ENCODE data around the gene CD59. TPM values are rescaled to one million over a fixed set of nuclear protein-coding genes. Genes with fewer than 3 reads are reported as not detected.
"Not testable (repeated sequence)": the region's sequence is repeated elsewhere in the genome, so short reads cannot be mapped to it uniquely, and the experiment has no call there.

Gene CD59
- total RNA-seq, 1 donor from 2014 or later: 79.6 TPM

DNA sequence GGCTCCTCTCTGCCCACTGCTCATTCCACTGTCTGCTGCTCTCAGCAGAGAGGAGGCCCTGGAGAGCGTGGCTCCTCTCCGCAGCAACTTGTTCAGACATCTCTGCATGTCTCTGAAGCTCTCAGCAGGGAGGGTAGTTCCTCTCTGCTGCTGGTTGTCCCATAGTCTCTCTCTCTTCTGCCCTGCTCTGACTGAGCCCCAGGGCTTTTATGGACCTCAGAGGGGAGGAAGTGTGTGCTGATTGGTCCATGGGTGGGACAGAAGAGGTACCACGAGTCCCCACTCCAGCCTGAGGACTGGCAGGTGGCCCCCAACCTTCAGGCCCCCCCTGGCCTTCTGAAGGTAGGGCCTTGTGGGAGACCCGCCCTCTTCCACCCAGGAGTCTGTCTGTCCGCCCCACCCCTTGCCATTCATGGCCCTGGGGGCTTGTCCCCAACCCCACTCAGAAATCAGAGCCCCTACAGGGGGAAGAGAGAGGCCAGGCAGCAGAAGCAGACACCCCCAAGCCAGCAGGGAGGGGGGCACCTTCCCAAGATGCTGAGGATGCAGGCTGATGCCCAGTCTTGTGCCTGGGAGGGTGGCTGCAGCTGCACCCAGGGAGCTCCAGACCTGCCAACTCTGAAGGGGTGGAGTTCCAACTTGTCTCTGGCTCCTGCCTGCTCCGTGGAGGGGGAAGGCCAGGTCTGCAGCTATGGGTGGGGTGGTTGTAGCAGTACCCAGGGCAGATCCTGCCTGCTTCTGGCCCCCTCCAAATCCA is 70.7 kb downstream of the CD59 start:
- DNase-seq: no peak

DNA sequence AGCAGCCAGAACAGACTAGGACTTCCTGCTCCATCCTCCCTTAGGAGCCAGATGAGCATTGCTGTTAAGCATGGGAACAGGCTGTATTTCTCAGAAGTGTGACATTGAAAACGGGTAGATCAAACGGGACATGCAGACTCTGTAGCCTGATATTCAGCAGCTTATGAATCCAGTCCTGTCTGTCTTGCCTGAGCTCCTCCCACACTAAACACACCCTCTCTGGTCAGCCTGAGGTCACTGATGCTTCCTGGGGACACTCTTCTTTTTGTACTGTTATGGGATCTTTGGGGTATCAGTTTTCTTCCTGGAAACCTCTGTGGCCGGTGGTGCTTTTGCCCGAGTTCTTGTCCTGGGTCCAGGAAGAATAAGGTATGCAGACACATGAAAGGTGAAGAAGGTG is 71.4 kb downstream of the CD59 start:
- no peak for DNase-seq

DNA sequence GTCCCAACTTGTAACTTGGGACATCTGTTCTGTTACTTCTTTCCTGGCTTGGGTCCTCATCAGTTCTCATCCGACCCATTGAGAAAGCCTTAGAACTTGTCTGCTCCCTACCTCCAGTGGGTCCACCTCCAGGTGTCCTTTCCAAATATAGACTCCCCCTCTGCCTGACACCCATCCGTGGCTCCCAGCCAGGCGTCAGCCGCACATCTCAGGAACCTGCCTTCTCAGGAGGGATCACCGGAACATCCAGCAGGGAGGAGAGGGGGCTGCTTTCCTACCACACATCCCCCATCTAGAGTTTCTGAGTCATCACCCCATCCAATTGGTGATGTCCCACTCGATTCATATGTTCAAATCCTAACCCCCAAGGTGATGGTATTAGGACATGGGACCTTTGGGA is 72.1 kb downstream of the CD59 start:
- DNase-seq: no peak

DNA sequence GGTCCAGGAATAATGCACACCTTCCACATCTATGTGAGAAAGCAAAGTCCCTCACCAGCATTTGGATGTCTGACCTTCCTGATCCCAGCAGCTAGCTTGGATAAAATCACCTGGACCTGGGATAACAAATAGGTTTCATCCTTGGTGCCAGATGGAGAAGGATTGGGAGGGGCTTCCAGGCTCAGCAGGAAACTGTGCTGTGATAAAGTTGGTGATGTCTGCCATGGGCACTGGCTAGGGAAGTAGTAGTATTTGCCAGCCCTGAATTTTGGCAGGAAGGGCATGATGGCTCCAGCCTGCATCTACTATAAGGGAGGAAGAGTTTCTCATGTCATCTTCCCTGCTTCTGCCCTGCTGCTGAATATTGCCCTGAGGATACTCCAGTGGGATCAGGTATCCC is 73.1 kb downstream of the CD59 start:
- DNase-seq: no peak

DNA sequence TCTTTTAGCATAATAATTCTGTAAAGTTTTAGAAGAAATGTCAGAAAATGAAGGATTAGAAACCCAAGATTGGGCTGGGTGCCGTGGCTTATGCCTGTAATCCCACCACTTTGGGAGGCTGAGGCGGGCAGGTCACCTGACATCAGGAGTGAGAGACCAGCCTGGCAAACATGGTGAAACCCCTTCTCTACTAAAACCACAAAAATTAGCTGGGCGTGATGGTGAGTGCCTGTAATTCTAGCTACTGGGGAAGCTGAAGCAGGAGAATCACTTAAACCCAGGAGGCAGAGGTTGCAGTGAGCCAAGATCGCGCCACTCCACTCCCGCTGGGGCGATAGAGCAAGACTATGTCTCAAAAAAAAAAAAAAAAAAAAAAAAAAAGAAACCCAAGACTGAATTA is 74.7 kb downstream of the CD59 start:
- not testable (repeated sequence) for DNase-seq

DNA sequence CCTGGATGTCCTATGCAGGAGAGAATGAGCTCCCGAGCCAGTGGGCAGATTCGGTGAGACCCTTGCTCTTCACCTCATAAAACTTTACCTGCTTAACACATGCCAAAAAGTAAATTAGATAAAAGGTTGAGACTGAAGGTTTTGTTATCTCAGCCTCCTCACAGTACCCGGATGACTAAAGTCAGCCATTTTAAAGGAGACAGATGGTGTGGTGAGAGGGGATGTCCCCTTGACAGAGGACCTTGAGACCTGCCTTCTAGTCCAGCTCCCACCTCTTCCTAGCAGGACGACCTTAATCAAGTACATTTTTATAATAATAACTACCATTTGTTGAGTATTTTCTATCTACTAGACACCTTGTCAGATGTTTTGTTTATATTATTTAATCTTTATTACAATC is 75.3 kb downstream of the CD59 start:
- DNase-seq: no peak

DNA sequence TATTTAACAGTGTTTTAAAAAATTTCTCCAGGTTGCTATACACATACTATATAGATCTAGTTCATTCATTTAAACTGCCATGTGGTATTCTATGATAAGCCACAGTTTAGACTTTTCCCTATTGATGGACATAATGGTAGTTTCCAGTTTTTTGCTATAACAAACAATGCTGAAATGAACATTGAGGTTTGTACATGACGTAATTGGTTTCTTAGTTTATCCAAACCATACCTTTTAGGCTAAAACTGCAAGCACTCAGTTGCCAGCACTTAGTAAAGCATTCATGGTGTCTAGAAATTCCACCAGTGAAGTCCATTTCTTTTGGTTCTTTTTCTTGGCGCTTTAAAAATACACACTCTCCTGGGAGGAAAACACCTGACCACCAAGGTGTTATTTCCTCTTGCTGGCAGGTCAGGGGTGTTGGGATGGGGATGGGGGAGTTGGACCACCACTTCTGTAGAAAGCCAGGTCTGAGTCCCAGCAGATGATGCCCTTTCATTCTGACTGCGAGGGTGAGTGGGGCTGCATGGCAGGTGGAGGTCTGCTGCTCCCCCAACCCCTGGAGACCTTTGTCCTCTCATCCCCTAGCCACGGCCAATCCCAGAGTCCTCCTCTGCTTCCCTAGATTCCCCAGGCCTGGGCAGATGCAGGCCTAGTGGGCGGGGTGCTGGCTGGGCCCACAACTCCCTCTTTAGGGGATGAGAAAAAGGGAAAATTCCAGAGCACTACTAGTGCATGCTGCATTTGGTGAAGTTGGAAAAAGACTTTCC is 76.7 kb downstream of the CD59 start:
- DNase-seq: no peak

DNA sequence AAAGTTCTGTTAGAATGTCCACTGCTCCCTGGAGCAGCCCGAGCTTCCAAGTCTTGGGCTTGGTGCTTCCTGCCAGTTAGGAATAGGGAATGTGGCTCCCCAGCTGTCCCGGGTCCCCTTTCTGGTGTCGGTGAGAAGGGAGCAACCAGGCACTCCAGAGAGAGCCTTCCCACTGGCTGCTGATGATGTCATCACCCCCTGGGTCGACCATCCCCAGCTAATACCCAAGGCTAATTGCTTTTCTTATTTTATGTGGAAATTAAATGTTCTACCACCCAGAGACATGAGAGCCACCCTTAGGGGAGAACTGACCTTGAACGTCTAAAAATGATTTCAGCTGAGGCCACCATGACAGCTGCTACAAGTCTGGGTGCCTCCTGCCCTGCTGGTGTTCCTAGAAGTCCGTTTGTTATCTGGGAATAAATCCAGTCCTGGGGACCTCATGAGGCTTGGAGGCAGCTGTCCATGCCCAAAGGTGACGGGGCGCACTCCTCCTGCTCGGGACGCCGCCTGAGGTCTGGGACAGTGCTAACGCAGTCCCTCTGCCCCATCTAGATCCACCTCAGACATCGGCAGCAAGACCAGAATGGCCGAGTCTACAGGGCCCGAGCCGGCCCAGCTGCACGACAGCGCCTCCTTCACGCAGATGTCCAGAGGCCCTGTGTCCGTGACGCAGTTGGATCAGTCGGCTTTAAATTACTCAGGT is 77.9 kb downstream of the CD59 start:
- no peak for DNase-seq

DNA sequence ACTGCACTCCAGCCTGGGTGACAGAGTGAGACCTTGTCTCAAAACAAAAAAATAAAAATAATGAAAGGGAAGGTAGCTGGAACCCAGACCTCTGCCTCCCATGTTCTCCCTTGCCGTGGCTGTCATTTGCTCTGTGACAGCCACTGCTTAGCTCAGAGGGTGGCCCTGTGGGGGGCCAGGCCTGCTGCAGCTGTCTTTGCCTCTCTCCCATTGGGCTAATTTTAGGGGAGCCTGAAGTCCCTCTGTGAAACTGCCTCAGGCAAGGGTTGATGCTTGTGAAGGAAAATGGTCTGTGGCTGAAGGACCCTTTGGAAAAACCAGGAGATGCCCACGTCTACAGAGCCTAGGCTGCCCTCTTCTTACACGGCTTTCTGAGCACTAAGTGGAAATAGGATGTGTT is 78.5 kb downstream of the CD59 start:
- DNase-seq: no peak

DNA sequence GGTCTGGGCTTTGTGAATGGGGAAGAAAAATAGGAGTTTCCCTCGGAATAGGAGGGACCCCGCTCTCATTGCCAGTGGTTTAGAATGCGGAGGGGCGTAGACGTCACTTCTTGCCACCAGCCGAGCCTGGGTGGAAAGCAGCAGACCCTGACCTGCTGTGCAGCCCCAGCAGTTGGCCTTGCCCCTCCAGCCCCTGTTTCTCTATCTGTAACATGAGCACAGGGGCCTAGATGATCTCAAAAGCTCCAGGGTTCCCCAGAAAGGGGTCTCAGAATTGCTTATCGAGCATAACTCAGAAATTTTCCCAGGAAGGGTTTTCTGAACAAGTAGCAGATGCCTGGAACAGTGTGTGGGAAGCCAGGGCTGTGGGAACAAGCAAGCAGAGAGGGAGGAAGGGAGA is 79.5 kb downstream of the CD59 start:
- DNase-seq: no peak

DNA sequence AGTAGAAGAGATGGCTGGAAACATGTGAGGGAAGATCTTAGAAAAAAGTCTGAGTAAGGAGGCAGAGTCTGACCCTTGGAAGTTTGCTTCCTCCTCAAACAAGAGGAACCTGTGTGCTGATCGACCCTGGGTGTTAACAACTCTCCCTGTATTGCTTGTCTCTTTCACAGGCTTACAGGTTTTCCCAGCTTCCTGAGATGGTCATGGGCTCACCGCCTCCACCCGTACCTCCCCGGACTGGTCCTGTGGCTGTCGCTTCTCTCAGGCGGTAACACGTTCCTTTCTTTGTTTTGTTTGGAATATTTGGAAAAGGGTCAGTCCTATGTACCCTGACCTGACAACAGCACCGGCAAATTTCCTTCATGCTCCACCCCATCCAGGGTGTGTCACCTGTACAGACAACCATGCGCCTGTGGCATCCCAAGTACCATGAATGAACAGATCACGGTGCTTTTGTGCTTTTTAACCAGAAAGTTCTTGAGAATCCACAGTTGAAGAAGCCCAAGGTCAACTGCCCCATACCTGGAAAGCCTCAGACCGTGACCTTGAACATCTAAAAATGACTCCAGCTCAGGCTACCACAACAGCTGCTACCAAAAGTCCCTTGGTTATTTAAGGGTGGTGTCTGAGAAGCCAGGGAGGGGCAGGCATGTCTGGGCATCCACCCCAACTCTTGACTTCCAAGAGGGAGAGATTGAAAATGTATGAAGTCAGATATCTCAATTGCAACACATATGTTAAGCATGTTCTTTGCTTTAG is 80.2 kb downstream of the CD59 start:
- DNase-seq: no peak

DNA sequence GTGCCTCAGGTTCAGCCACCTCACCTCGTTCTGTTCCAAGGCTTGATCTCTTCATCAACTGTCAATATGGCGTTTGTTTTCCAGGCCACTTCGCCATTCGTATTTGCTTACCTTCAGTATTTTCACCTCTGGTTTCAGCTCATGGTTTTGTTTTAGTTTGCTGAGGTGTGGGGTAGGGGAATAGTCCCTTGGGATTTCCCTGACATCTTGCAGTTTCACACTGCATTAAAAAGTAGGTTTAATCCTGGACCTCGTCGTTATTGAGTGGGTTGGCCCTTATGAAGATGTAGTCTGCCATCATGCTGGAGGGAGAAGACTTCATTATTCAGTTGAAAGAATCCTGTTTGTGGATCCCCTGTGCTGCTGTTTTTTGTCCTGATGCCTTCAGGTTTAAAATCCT is 81.6 kb downstream of the CD59 start:
- DNase-seq: no peak

Other genes with a start within 250 kb of the CD59 start
- not detected for gene C11orf91, start 35.6 kb downstream of the CD59 start, total RNA-seq
- gene FBXO3, start 38.1 kb upstream of the CD59 start, total RNA-seq: 40.9 TPM
- 15.2 TPM for gene LMO2, start 155.7 kb upstream of the CD59 start, total RNA-seq